ENCODE measurements around the gene PARVG. TPM values are rescaled to one million over a fixed set of nuclear protein-coding genes. Genes with fewer than 3 reads are reported as not detected.

PARVG gene
- total and polyA plus RNA-seq, 2 donors (not counting 3 experiments of a cell fraction or from before 2014, with no cell fraction given) = 0.82 TPM; not detected in 1

GRCh38 chr22:44175676-44176075, 5.0 kb upstream of the PARVG start:
- no TSS peak for BruUV-seq (replicated peaks)
- FAIRE-seq (no peak), DNase-seq (ENCODE audit: low read depth, low spot score) (no peak)
- CTCF ChIA-PET = interaction anchor here (1.2 kb wide), 1 partner anchor 182 kb away, joined by 4 read pairs; no protein-coding TSS in a partner anchor
- H3K4me3 ChIP-seq (replicated peaks in 1 of 3; ENCODE audit: insufficient read depth in 1 of 3, low read depth in 1 of 3, low read length in 3 of 3) = no peak overlapping the region
- H3K36me3 ChIP-seq (ENCODE audit: control insufficient read depth in 2 of 2, extremely low read depth in 1 of 2, insufficient read depth in 2 of 2, low read length in 2 of 2) = no peaks in the 10 kb centered on the region
- no peaks in the 10 kb centered on the region for H3K9me1 ChIP-seq (replicated peaks; ENCODE audit: control insufficient read depth, extremely low read depth, insufficient read depth, low read length)
- no peaks in the 10 kb centered on the region for H3K79me2 ChIP-seq (ENCODE audit: control insufficient read depth, insufficient read depth, low read length)
- no peaks in the 10 kb centered on the region for H4K20me1 ChIP-seq (replicated peaks; ENCODE audit: control insufficient read depth, extremely low read depth, insufficient read depth, low read length)
- H3K27ac ChIP-seq (ENCODE audit: insufficient read depth, low read depth, low read length) = no peak overlapping the region
- intact Hi-C loops (cut with micrococcal nuclease) = no loop called here
- dilution Hi-C loops (cut with MboI; ENCODE audit: extremely low pct_ligation_motif_present, low sequenced_read_pairs) = no loop called here
- peaks cover 13 to 16% of the 10 kb centered on the region in 2 experiments for H3K27me3 ChIP-seq (ENCODE audit: control insufficient read depth in 2 of 2, insufficient read depth in 2 of 2, low read length in 2 of 2)
- H3K4me1 ChIP-seq (ENCODE audit: control insufficient read depth, extremely low read depth, insufficient read depth, low read length) = no peaks in the 10 kb centered on the region
- H3K9ac ChIP-seq (replicated peaks; ENCODE audit: extremely low read depth, insufficient read depth, low read length) = no peak overlapping the region
- H3K4me2 ChIP-seq (ENCODE audit: insufficient read depth, low read length) = no peak overlapping the region
- POLR2A ChIA-PET = interaction anchor here (0.7 kb wide), 1 partner anchor 42 kb away, joined by 10 read pairs; no protein-coding TSS in a partner anchor
- TF ChIP-seq, protein P1, sequence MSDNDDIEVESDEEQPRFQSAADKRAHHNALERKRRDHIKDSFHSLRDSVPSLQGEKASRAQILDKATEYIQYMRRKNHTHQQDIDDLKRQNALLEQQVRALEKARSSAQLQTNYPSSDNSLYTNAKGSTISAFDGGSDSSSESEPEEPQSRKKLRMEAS (IDR thresholded peaks at IDR 0.05; ENCODE audit: insufficient read depth, insufficient read length) = no peak
- no peaks in the 10 kb centered on the region for H3K9me3 ChIP-seq (replicated peaks; ENCODE audit: control insufficient read depth, insufficient read depth, low read length)
- H2AFZ ChIP-seq (ENCODE audit: low read depth, low read length) = no peak overlapping the region

DNA sequence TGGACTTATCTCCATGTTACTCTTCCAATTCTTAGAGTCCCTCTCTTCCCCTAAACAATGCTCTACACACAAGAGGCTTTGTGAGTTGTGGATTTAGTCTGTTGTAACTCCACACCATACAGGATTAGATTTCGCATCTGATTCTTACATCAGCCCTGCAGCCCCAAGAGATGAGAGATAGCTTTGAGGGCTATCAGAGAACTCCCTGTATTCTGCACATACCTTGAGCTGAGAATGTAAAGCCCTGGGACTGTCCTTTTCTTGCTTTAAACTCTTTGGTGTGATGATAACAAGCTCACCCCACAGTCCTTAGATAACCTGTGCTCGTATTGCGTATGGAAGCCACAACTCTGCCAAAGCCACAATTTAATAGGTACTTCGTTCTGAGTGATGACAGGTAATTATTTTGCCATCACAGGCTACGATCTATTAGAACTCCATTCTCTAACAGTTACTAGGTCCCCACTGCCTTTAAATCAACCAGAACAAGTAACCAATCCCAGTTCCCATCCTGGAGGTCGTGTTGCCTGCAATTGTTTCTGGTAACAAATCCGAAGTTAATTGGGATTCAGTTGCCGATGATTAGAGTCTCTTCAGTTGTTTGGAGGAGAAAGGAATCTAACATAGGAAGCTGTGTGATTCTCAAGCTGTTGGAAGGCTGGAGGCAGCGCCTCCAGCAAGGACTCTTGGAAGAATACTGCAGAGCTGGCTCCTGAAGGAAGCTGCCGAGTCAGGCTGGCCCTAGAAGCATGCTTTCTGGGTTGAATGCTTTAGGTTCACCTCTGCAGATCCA, 1.3 kb upstream of the PARVG start:
- H3K4me3 ChIP-seq (replicated peaks in 1 of 3; ENCODE audit: insufficient read depth in 1 of 3, low read depth in 1 of 3, low read length in 3 of 3) = no peak overlapping the region
- peaks cover 14 to 19% of the 10 kb centered on the region in 2 experiments for H3K27me3 ChIP-seq (ENCODE audit: control insufficient read depth in 2 of 2, insufficient read depth in 2 of 2, low read length in 2 of 2)
- intact Hi-C loops (cut with micrococcal nuclease) = no loop called here
- H2AFZ ChIP-seq (ENCODE audit: low read depth, low read length) = no peak overlapping the region
- dilution Hi-C loops (cut with MboI; ENCODE audit: extremely low pct_ligation_motif_present, low sequenced_read_pairs) = no loop called here
- H3K36me3 ChIP-seq (ENCODE audit: control insufficient read depth in 2 of 2, extremely low read depth in 1 of 2, insufficient read depth in 2 of 2, low read length in 2 of 2) = no peaks in the 10 kb centered on the region
- H3K9me3 ChIP-seq (replicated peaks; ENCODE audit: control insufficient read depth, insufficient read depth, low read length) = no peaks in the 10 kb centered on the region
- CTCF ChIA-PET = interaction anchor here (1.0 kb wide), 1 partner anchor 94 kb away, joined by 3 read pairs; no protein-coding TSS in a partner anchor
- no peaks in the 10 kb centered on the region for H3K9me1 ChIP-seq (replicated peaks; ENCODE audit: control insufficient read depth, extremely low read depth, insufficient read depth, low read length)
- H4K20me1 ChIP-seq (replicated peaks; ENCODE audit: control insufficient read depth, extremely low read depth, insufficient read depth, low read length) = no peaks in the 10 kb centered on the region
- POLR2A ChIA-PET = no interaction called here
- no peak overlapping the region for H3K9ac ChIP-seq (replicated peaks; ENCODE audit: extremely low read depth, insufficient read depth, low read length)
- no peaks in the 10 kb centered on the region for H3K4me1 ChIP-seq (ENCODE audit: control insufficient read depth, extremely low read depth, insufficient read depth, low read length)
- no TSS peak for BruUV-seq (replicated peaks)
- no peaks in the 10 kb centered on the region for H3K79me2 ChIP-seq (ENCODE audit: control insufficient read depth, insufficient read depth, low read length)
- TF ChIP-seq MYC (IDR thresholded peaks at IDR 0.05; ENCODE audit: low read depth, low read length) (no peak), CTCF (IDR thresholded peaks at IDR 0.05; ENCODE audit: extremely low read depth in 1 of 2, insufficient read depth in 1 of 2, low read depth in 1 of 2, low read length in 2 of 2) (no peak), EZH2 (IDR thresholded peaks at IDR 0.05; ENCODE audit: borderline replicate concordance, low read depth, low read length, severe bottlenecking) (no peak), POLR2A (IDR thresholded peaks at IDR 0.05; ENCODE audit: low read depth, low read length) (no peak), POLR2AphosphoS5 (IDR thresholded peaks at IDR 0.05; ENCODE audit: insufficient read depth, low read depth, low read length) (no peak), JUN (IDR thresholded peaks at IDR 0.05; ENCODE audit: borderline replicate concordance, insufficient read depth, insufficient read length, low read depth) (no peak)
- TF ChIP-seq, protein P1 (IDR thresholded peaks at IDR 0.05; ENCODE audit: insufficient read depth, insufficient read length) = no peak
- FAIRE-seq (no peak), DNase-seq (ENCODE audit: low read depth, low spot score) (no peak)
- H3K4me2 ChIP-seq (ENCODE audit: insufficient read depth, low read length) = no peak overlapping the region
- no peak overlapping the region for H3K27ac ChIP-seq (ENCODE audit: insufficient read depth, low read depth, low read length)

Data from endothelial cell of umbilical vein (primary cell).